IMR-90 (cell line): Measurements from ENCODE around the gene SLC25A24. TPM values are rescaled to one million over a fixed set of nuclear protein-coding genes. Genes with fewer than 3 reads are reported as not detected.
A peak's percentile ranks its signal among the peaks of the same experiment; 100 is the strongest.

Experiments
- ATAC-seq: fragments of 200-7000 bp; cut with Tn5 transposase; 2 replicates; pipeline ENCODE4 v1.9.1; 2020; ENCODE audit warnings: low read depth, mild to moderate bottlenecking, moderate library complexity
- BruUV-seq: library from RNA; stranded (reverse); fragments of 400-500 nt; replicated peaks from 2 replicates; lab custom pipeline; 2021; lab: Mats Ljungman, UMichigan
- CTCF ChIA-PET: fragments of 300-600 bp; formaldehyde crosslinking; extraction: SDS; loops from one replicate; lab custom pipeline; 2021; ENCODE audit warnings: antibody characterized with exemption; lab: Yijun Ruan, JAX
- POLR2A ChIA-PET: fragments of 300-600 bp; sonication (Branson Sonifier 250); formaldehyde crosslinking; loops from one replicate; lab custom pipeline; 2022; ENCODE audit warnings: antibody characterized with exemption; ENCODE audit not compliant: unreplicated experiment; lab: Charles Lee
- DNase-seq: peaks from one replicate; pipeline ENCODE4 v3.0.0; 2013
- H2AFZ ChIP-seq: replicated peaks from 2 replicates; pipeline ENCODE3; 2013; ENCODE audit warnings: low read length, mild to moderate bottlenecking; ENCODE audit not compliant: poor library complexity
- H2AK5ac ChIP-seq: 2 replicates; pipeline ENCODE4 v1.6.1; 2013; ENCODE audit warnings: low read depth, low read length, inconsistent platforms
- H2AK9ac ChIP-seq: replicated peaks from 2 replicates; pipeline ENCODE3; 2013; ENCODE audit warnings: mild to moderate bottlenecking, low read depth, low read length, moderate library complexity; ENCODE audit not compliant: poor library complexity
- H2BK120ac ChIP-seq: 2 replicates; pipeline ENCODE4 v1.6.1; 2013; ENCODE audit warnings: low read depth, low read length, inconsistent platforms
- H2BK15ac ChIP-seq: 3 replicates; pipeline ENCODE4 v1.6.1; 2013; ENCODE audit warnings: low read depth, low read length, inconsistent platforms
- H2BK20ac ChIP-seq: 2 replicates; pipeline ENCODE4 v1.6.1; 2013; ENCODE audit warnings: low read depth, mild to moderate bottlenecking, inconsistent platforms, low read length, moderate library complexity
- H2BK5ac ChIP-seq: 2 replicates; pipeline ENCODE4 v1.6.1; 2013; ENCODE audit warnings: mild to moderate bottlenecking, low read depth, low read length, inconsistent platforms; ENCODE audit not compliant: poor library complexity, severe bottlenecking
- H3K14ac ChIP-seq: replicated peaks from 2 replicates; pipeline ENCODE4 v1.6.1; 2013; ENCODE audit warnings: low read depth, low read length, inconsistent platforms
- H3K18ac ChIP-seq: 2 replicates; pipeline ENCODE4 v1.6.1; 2013; ENCODE audit warnings: low read depth, low read length, control low read depth
- H3K23ac ChIP-seq: 2 replicates; pipeline ENCODE4 v1.6.1; 2013; ENCODE audit warnings: low read depth, low read length, inconsistent platforms
- H3K27ac ChIP-seq: 2 replicates; pipeline ENCODE4 v1.5.1; 2013; ENCODE audit warnings: mild to moderate bottlenecking, control low read depth, low read length; ENCODE audit not compliant: insufficient read depth
- H3K27me3 ChIP-seq: 2 replicates; pipeline ENCODE4 v1.6.1; 2013; ENCODE audit warnings: low read length; ENCODE audit not compliant: control insufficient read depth, insufficient read depth
- H3K36me3 ChIP-seq: 2 replicates; pipeline ENCODE4 v1.6.1; 2013; ENCODE audit warnings: low read length, mixed read lengths; ENCODE audit not compliant: control insufficient read depth, insufficient read depth
- H3K4ac ChIP-seq: 2 replicates; pipeline ENCODE4 v1.6.1; 2013; ENCODE audit warnings: low read depth, low read length, inconsistent platforms
- H3K4me1 ChIP-seq: 2 replicates; pipeline ENCODE4 v1.6.1; 2013; ENCODE audit warnings: low read length, mixed read lengths; ENCODE audit not compliant: control insufficient read depth, insufficient read depth
- H3K4me2 ChIP-seq: 2 replicates; pipeline ENCODE4 v1.6.1; 2013; ENCODE audit warnings: low read depth, mild to moderate bottlenecking, control low read depth, low read length, moderate library complexity
- H3K4me3 ChIP-seq: 2 replicates; pipeline ENCODE4 v1.5.1; 2013; ENCODE audit warnings: low read depth, mild to moderate bottlenecking, control low read depth, low read length, moderate library complexity; ENCODE audit not compliant: insufficient read depth
- H3K56ac ChIP-seq: 2 replicates; pipeline ENCODE4 v1.6.1; 2013; ENCODE audit warnings: low read length, inconsistent platforms; ENCODE audit not compliant: insufficient read depth; ENCODE audit errors: extremely low read depth
- H3K79me1 ChIP-seq, 2 experiments: 2 replicates each; pipeline ENCODE4 v1.6.1; 2013; ENCODE audit warnings: low read length in 2 of 2, inconsistent platforms in 1 of 2, low read depth in 1 of 2
- H3K9ac ChIP-seq: 2 replicates; pipeline ENCODE4 v1.6.1; 2013; ENCODE audit warnings: low read depth, low read length, control low read depth
- H3K9me1 ChIP-seq: 2 replicates; pipeline ENCODE4 v1.6.1; 2013; ENCODE audit warnings: low read length, inconsistent platforms; ENCODE audit not compliant: insufficient read depth
- H3K9me3 ChIP-seq: 2 replicates; pipeline ENCODE4 v1.6.1; 2013; ENCODE audit warnings: low read length; ENCODE audit not compliant: control insufficient read depth, insufficient read depth
- H4K20me1 ChIP-seq: 2 replicates; pipeline ENCODE4 v1.6.1; 2013; ENCODE audit warnings: low read length, inconsistent platforms; ENCODE audit not compliant: insufficient read depth
- H4K5ac ChIP-seq: 2 replicates; pipeline ENCODE4 v1.6.1; 2013; ENCODE audit warnings: mild to moderate bottlenecking, low read depth, low read length, control low read depth
- H4K8ac ChIP-seq, 2 experiments: 2 replicates each; pipeline ENCODE4 v1.6.1; 2013; ENCODE audit warnings: low read depth in 2 of 2, low read length in 2 of 2, control low read depth in 1 of 2, inconsistent platforms in 1 of 2
- H4K91ac ChIP-seq: 2 replicates; pipeline ENCODE4 v1.6.1; 2013; ENCODE audit warnings: low read depth, low read length, inconsistent platforms; ENCODE audit not compliant: insufficient read depth
- CEBPB ChIP-seq: IDR thresholded peaks from 2 replicates; pipeline ENCODE4 v1.6.1; 2012; ENCODE audit warnings: low read depth, low read length, improper control_type of control experiment
- FOS ChIP-seq: fragments of 150-350 bp; IDR thresholded peaks from 2 replicates; pipeline ENCODE4 v1.6.1; 2016; ENCODE audit warnings: low read depth, low read length
- USF2 ChIP-seq: fragments of 150-350 bp; IDR thresholded peaks from 2 replicates; pipeline ENCODE4 v1.6.1; 2017; ENCODE audit warnings: mild to moderate bottlenecking, antibody characterized with exemption, low read length, low read depth
- WGBS, 2 experiments: methylation state at CpG; one replicate each; pipeline versions ENCODE4 v1.1.5 to v1.1.7; 2013; ENCODE audit warnings: missing lambda C conversion rate in 2 of 2; ENCODE audit not compliant: insufficient read length in 1 of 2; ENCODE audit errors: extremely low coverage in 2 of 2; 5-methylcytosine and 5-hydroxymethylcytosine counted together
- dilution Hi-C: fragments of 300-500 bp; cut with HindIII; formaldehyde crosslinking; loops from one replicate; pipeline ENCODE4 v1.14.3; 2018; ENCODE audit warnings: low sequenced_read_pairs; ENCODE audit not compliant: unreplicated experiment
- in situ Hi-C: fragments of 300-500 bp; cut with MboI; formaldehyde crosslinking; loops from 3 replicates; pipeline ENCODE4 v1.14.3; 2019; ENCODE audit warnings: low sequenced_read_pairs, inconsistent platforms, mixed read lengths
- intact Hi-C: fragments of 100-400 bp; cut with micrococcal nuclease; formaldehyde crosslinking; loops from 2 replicates; pipeline ENCODE4 v1.10.0; 2022
- polyA plus RNA-seq, 3 experiments: library from polyadenylated mRNA; depleted of rRNA; stranded (reverse); fragments of >200 nt; gene quantifications; 2 replicates each; pipeline ENCODE4 v1.2.3, GENCODE V29; 2012; ENCODE audit warnings: low replicate concordance in 1 of 3
- total RNA-seq: library from RNA; depleted of rRNA; stranded (reverse); fragments of >200 nt; gene quantifications from 2 replicates; pipeline ENCODE4 v1.2.3, GENCODE V29; 2012

SLC25A24 gene
- total and polyA plus RNA-seq, 2 of the 4 experiments (the other 2 are of a cell fraction): 19.4 to 20.4 TPM

DNA sequence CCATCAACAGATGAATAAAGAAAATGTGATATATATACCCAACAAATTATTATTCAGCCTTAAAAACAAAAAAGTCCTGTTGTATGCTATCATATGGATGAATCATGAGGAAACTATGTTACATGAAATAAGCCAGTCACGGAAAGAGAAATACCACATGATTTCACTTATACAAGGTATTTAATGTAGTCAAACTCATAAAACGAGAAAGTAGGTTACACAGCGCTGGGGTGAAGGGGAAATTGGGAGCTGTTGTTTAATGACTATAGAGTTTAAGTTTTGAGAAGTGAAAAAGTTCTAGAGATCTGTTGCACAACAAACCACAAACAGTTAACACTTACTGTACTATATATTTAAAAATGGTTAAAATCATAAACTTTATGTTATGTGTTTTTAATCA lies 58.5 kb downstream of the SLC25A24 start:
- DNase-seq (peak; percentile 70), ATAC-seq (no peak)
- no peak overlapping the region for H4K8ac ChIP-seq

More for the DNA sequence above, 58.5 kb downstream of the SLC25A24 start:
- Histone ChIP-seq H3K4me2 (peak overlapping the region; percentile 42; the same call in 1 of the 2 replicates), H3K23ac (no peak overlapping the region), H3K9ac (no peak overlapping the region), H3K79me1 (peaks cover 9 to 21% of the 10 kb centered on the region in 2 experiments), H2BK20ac (no peak overlapping the region), H4K91ac (no peak overlapping the region), H2BK15ac (no peak overlapping the region), H3K56ac (no peak overlapping the region), H2BK120ac (no peak overlapping the region), H2AK9ac (no peak overlapping the region), H3K27me3 (no peaks in the 10 kb centered on the region), H3K14ac (no peak overlapping the region), H3K4me1 (peaks cover 2% of the 10 kb centered on the region), H3K4me3 (no peak overlapping the region), H3K9me3 (no peaks in the 10 kb centered on the region), H3K27ac (no peak overlapping the region), H3K9me1 (0 out of 2 replicates have a peak, but pooled peaks cover 3% of the 10 kb centered on the region), H3K4ac (no peak overlapping the region), H2BK5ac (peak overlapping the region; percentile 15), H3K18ac (no peak overlapping the region), H4K20me1 (no peaks in the 10 kb centered on the region; the same call in 1 of the 2 replicates), H3K36me3 (peaks cover 14% of the 10 kb centered on the region), H2AFZ (no peak overlapping the region), H2AK5ac (no peak overlapping the region), H4K5ac (no peak overlapping the region)
- BruUV-seq: no TSS peak
- ChIA-PET POLR2A (no interaction called here), CTCF (no interaction called here)
- intact Hi-C loops: no loop called here
- dilution Hi-C loops: no loop called here
- WGBS, 2 experiments: no CpG with 5 or more reads among the region's 3 CpGs
- in situ Hi-C loops: no loop called here
- TF ChIP-seq CEBPB: 0 out of 2 replicates have a peak, but pooled peaks have one; percentile 16
- TF ChIP-seq USF2: no peak
- 0 out of 2 replicates have a peak, but pooled peaks have one; percentile 13 for TF ChIP-seq FOS
